ENCODE results near the gene BBS10.
A peak's percentile ranks its signal among the peaks of the same experiment; 100 is the strongest.
"Not testable (repeated sequence)": the region's sequence is repeated elsewhere in the genome, so short reads cannot be mapped to it uniquely, and the experiment has no call there.

BBS10 gene

GRCh38 chr12:76348079-76348901 is at the start of gene BBS10:
Gene BBS10 (minus strand): TSS chr12:76348415. CDS start chr12:76348358, 57 bp downstream.
- Histone ChIP-seq H3K36me3 (ENCODE audit: control insufficient read depth, low read depth, low read length) (no peaks in the 10 kb centered on the region), H3K27ac (ENCODE audit: low read length) (peak within 1 kb of the TSS; percentile 54), H3K27me3 (ENCODE audit: control insufficient read depth, insufficient read depth, low read length) (no peaks in the 10 kb centered on the region), H3K9ac (ENCODE audit: low read length) (peak within 1 kb of the TSS; percentile 69), H3K4me1 (ENCODE audit: control insufficient read depth, low read depth, low read length) (no peaks in the 10 kb centered on the region), H3K4me3 (ENCODE audit: low read length) (peak within 1 kb of the TSS; percentile 84), H3K9me3 (ENCODE audit: control insufficient read depth, low read depth, low read length) (no peaks in the 10 kb centered on the region)

GRCh38 chr12:76391461-76391860 is 43.2 kb upstream of the BBS10 start:
- Histone ChIP-seq H3K4me3 (ENCODE audit: low read length) (no peak overlapping the region), H3K27me3 (ENCODE audit: control insufficient read depth, insufficient read depth, low read length) (no peaks in the 10 kb centered on the region), H3K4me1 (ENCODE audit: control insufficient read depth, low read depth, low read length) (no peaks in the 10 kb centered on the region), H3K9me3 (ENCODE audit: control insufficient read depth, low read depth, low read length) (no peaks in the 10 kb centered on the region), H3K9ac (ENCODE audit: low read length) (no peak overlapping the region), H3K27ac (ENCODE audit: low read length) (no peak overlapping the region), H3K36me3 (ENCODE audit: control insufficient read depth, low read depth, low read length) (peaks cover 26% of the 10 kb centered on the region)

- Histone ChIP-seq H3K36me3 (ENCODE audit: control insufficient read depth, low read depth, low read length) (peaks cover 31% of the 10 kb centered on the region), H3K4me3 (ENCODE audit: low read length) (no peak overlapping the region), H3K4me1 (ENCODE audit: control insufficient read depth, low read depth, low read length) (no peaks in the 10 kb centered on the region), H3K9ac (ENCODE audit: low read length) (no peak overlapping the region), H3K27ac (ENCODE audit: low read length) (no peak overlapping the region), H3K9me3 (ENCODE audit: control insufficient read depth, low read depth, low read length) (no peaks in the 10 kb centered on the region), H3K27me3 (ENCODE audit: control insufficient read depth, insufficient read depth, low read length) (no peaks in the 10 kb centered on the region)
These were observed 39.4 kb upstream of the BBS10 start for GRCh38 chr12:76387614-76388013.

GRCh38 chr12:76384560-76384959 is 36.3 kb upstream of the BBS10 start:
- Histone ChIP-seq H3K9me3 (ENCODE audit: control insufficient read depth, low read depth, low read length) (no peaks in the 10 kb centered on the region), H3K27ac (ENCODE audit: low read length) (no peak overlapping the region), H3K9ac (ENCODE audit: low read length) (no peak overlapping the region), H3K27me3 (ENCODE audit: control insufficient read depth, insufficient read depth, low read length) (no peaks in the 10 kb centered on the region), H3K36me3 (ENCODE audit: control insufficient read depth, low read depth, low read length) (peaks cover 14% of the 10 kb centered on the region), H3K4me1 (ENCODE audit: control insufficient read depth, low read depth, low read length) (no peaks in the 10 kb centered on the region), H3K4me3 (ENCODE audit: low read length) (no peak overlapping the region)

- Histone ChIP-seq H3K36me3 (ENCODE audit: control insufficient read depth, low read depth, low read length) (peaks cover 11% of the 10 kb centered on the region), H3K27ac (ENCODE audit: low read length) (no peak overlapping the region), H3K9me3 (ENCODE audit: control insufficient read depth, low read depth, low read length) (no peaks in the 10 kb centered on the region), H3K4me1 (ENCODE audit: control insufficient read depth, low read depth, low read length) (no peaks in the 10 kb centered on the region), H3K9ac (ENCODE audit: low read length) (no peak overlapping the region), H3K27me3 (ENCODE audit: control insufficient read depth, insufficient read depth, low read length) (no peaks in the 10 kb centered on the region), H3K4me3 (ENCODE audit: low read length) (no peak overlapping the region)
These were observed 35.8 kb upstream of the BBS10 start for GRCh38 chr12:76383988-76384387.

- Histone ChIP-seq H3K4me1 (ENCODE audit: control insufficient read depth, low read depth, low read length) (no peaks in the 10 kb centered on the region), H3K27ac (ENCODE audit: low read length) (no peak overlapping the region), H3K9me3 (ENCODE audit: control insufficient read depth, low read depth, low read length) (no peaks in the 10 kb centered on the region), H3K27me3 (ENCODE audit: control insufficient read depth, insufficient read depth, low read length) (no peaks in the 10 kb centered on the region), H3K36me3 (ENCODE audit: control insufficient read depth, low read depth, low read length) (peaks cover 21% of the 10 kb centered on the region), H3K9ac (ENCODE audit: low read length) (no peak overlapping the region), H3K4me3 (ENCODE audit: low read length) (no peak overlapping the region)
These were observed 31.0 kb upstream of the BBS10 start for GRCh38 chr12:76379261-76379660.

- H3K4me1 ChIP-seq (ENCODE audit: control insufficient read depth, low read depth, low read length); H3K9ac ChIP-seq (ENCODE audit: low read length); H3K4me3 ChIP-seq (ENCODE audit: low read length); H3K9me3 ChIP-seq (ENCODE audit: control insufficient read depth, low read depth, low read length); H3K27me3 ChIP-seq (ENCODE audit: control insufficient read depth, insufficient read depth, low read length); H3K27ac ChIP-seq (ENCODE audit: low read length): not testable (repeated sequence)
- H3K36me3 ChIP-seq (ENCODE audit: control insufficient read depth, low read depth, low read length): peaks cover 19% of the 10 kb centered on the region
These were observed 28.7 kb upstream of the BBS10 start for GRCh38 chr12:76376876-76377275.

- H3K9ac ChIP-seq (ENCODE audit: low read length): no peak overlapping the region
- H3K27ac ChIP-seq (ENCODE audit: low read length): no peak overlapping the region
- H3K4me3 ChIP-seq (ENCODE audit: low read length): no peak overlapping the region
- H3K9me3 ChIP-seq (ENCODE audit: control insufficient read depth, low read depth, low read length): no peaks in the 10 kb centered on the region
- H3K36me3 ChIP-seq (ENCODE audit: control insufficient read depth, low read depth, low read length): peaks cover 19% of the 10 kb centered on the region
- H3K4me1 ChIP-seq (ENCODE audit: control insufficient read depth, low read depth, low read length): no peaks in the 10 kb centered on the region
- no peaks in the 10 kb centered on the region for H3K27me3 ChIP-seq (ENCODE audit: control insufficient read depth, insufficient read depth, low read length)
These were observed 27.7 kb upstream of the BBS10 start for GRCh38 chr12:76375939-76376338.

- no peak overlapping the region for H3K9ac ChIP-seq (ENCODE audit: low read length)
- H3K4me3 ChIP-seq (ENCODE audit: low read length): no peak overlapping the region
- H3K4me1 ChIP-seq (ENCODE audit: control insufficient read depth, low read depth, low read length): no peaks in the 10 kb centered on the region
- H3K9me3 ChIP-seq (ENCODE audit: control insufficient read depth, low read depth, low read length): no peaks in the 10 kb centered on the region
- H3K27me3 ChIP-seq (ENCODE audit: control insufficient read depth, insufficient read depth, low read length): no peaks in the 10 kb centered on the region
- H3K36me3 ChIP-seq (ENCODE audit: control insufficient read depth, low read depth, low read length): peaks cover 21% of the 10 kb centered on the region
- no peak overlapping the region for H3K27ac ChIP-seq (ENCODE audit: low read length)
These were observed 27.3 kb upstream of the BBS10 start for GRCh38 chr12:76375470-76375869.

GRCh38 chr12:76374386-76375020 is 26.3 kb upstream of the BBS10 start:
- no peaks in the 10 kb centered on the region for H3K4me1 ChIP-seq (ENCODE audit: control insufficient read depth, low read depth, low read length)
- H3K9ac ChIP-seq (ENCODE audit: low read length): no peak overlapping the region
- no peaks in the 10 kb centered on the region for H3K9me3 ChIP-seq (ENCODE audit: control insufficient read depth, low read depth, low read length)
- H3K27ac ChIP-seq (ENCODE audit: low read length): no peak overlapping the region
- H3K36me3 ChIP-seq (ENCODE audit: control insufficient read depth, low read depth, low read length): peaks cover 24% of the 10 kb centered on the region
- no peak overlapping the region for H3K4me3 ChIP-seq (ENCODE audit: low read length)
- H3K27me3 ChIP-seq (ENCODE audit: control insufficient read depth, insufficient read depth, low read length): no peaks in the 10 kb centered on the region

GRCh38 chr12:76368230-76368629 is 20.0 kb upstream of the BBS10 start:
- H3K4me1 ChIP-seq (ENCODE audit: control insufficient read depth, low read depth, low read length): no peaks in the 10 kb centered on the region
- H3K4me3 ChIP-seq (ENCODE audit: low read length): no peak overlapping the region
- no peaks in the 10 kb centered on the region for H3K27me3 ChIP-seq (ENCODE audit: control insufficient read depth, insufficient read depth, low read length)
- H3K36me3 ChIP-seq (ENCODE audit: control insufficient read depth, low read depth, low read length): peaks cover 27% of the 10 kb centered on the region
- H3K9ac ChIP-seq (ENCODE audit: low read length): no peak overlapping the region
- no peak overlapping the region for H3K27ac ChIP-seq (ENCODE audit: low read length)
- H3K9me3 ChIP-seq (ENCODE audit: control insufficient read depth, low read depth, low read length): no peaks in the 10 kb centered on the region

GRCh38 chr12:76366163-76366562 is 17.9 kb upstream of the BBS10 start:
- Histone ChIP-seq H3K36me3 (ENCODE audit: control insufficient read depth, low read depth, low read length) (peaks cover 27% of the 10 kb centered on the region), H3K4me3 (ENCODE audit: low read length) (no peak overlapping the region), H3K27ac (ENCODE audit: low read length) (no peak overlapping the region), H3K9ac (ENCODE audit: low read length) (no peak overlapping the region), H3K9me3 (ENCODE audit: control insufficient read depth, low read depth, low read length) (no peaks in the 10 kb centered on the region), H3K4me1 (ENCODE audit: control insufficient read depth, low read depth, low read length) (no peaks in the 10 kb centered on the region), H3K27me3 (ENCODE audit: control insufficient read depth, insufficient read depth, low read length) (no peaks in the 10 kb centered on the region)

Measured in iPS-18a (cell line).